WTC11 (cell line): Measurements from ENCODE around the gene GOLGB1. TPM values are rescaled to one million over a fixed set of nuclear protein-coding genes. Genes with fewer than 3 reads are reported as not detected.

ENCODE experiments used
- ATAC-seq: fragments of 200-7000 bp; cut with Tn5 transposase; 2 replicates; pipeline ENCODE4 v1.10.0; 2021; ENCODE audit warnings: mild to moderate bottlenecking, moderate library complexity
- CTCF ChIA-PET: fragments of 300-600 bp; sonication (Branson Sonifier 250); formaldehyde crosslinking; loops from one replicate; lab custom pipeline; 2021; ENCODE audit warnings: antibody characterized with exemption; lab: Charles Lee
- POLR2A ChIA-PET: fragments of 350-600 bp; sonication (Branson Sonifier 250); formaldehyde crosslinking; loops from one replicate; lab custom pipeline; 2021; ENCODE audit warnings: antibody characterized with exemption; lab: Charles Lee
- DNase-seq: peaks from one replicate; pipeline ENCODE4 v3.0.0; 2021; ENCODE audit warnings: low spot score
- H3K27ac Mint-ChIP-seq: 2 replicates; pipeline ENCODE4 v1.8.0; 2021; ENCODE audit warnings: mixed read lengths
- H3K27me3 Mint-ChIP-seq: 2 replicates; pipeline ENCODE4 v1.8.0; 2021; ENCODE audit warnings: low read depth, mild to moderate bottlenecking, moderate library complexity, mixed read lengths
- H3K36me3 Mint-ChIP-seq: 2 replicates; pipeline ENCODE4 v1.8.0; 2021; ENCODE audit warnings: mixed read lengths
- H3K4me1 Mint-ChIP-seq: 2 replicates; pipeline ENCODE4 v1.8.0; 2022; ENCODE audit warnings: mixed read lengths
- H3K4me3 Mint-ChIP-seq: 2 replicates; pipeline ENCODE4 v1.8.0; 2021; ENCODE audit warnings: mild to moderate bottlenecking, moderate library complexity, mixed read lengths
- H3K9me3 Mint-ChIP-seq: 2 replicates; pipeline ENCODE4 v1.8.0; 2021; ENCODE audit warnings: mixed read lengths
- ATF3 ChIP-seq: sonication (generic); formaldehyde crosslinking; conservative IDR thresholded peaks from 2 replicates; pipeline ENCODE4 v1.8.1; 2022; ENCODE audit warnings: mild to moderate bottlenecking, missing genetic modification reagents
- ETV6 ChIP-seq: sonication (generic); formaldehyde crosslinking; IDR thresholded peaks from 2 replicates; pipeline ENCODE4 v1.8.1; 2022; ENCODE audit warnings: mild to moderate bottlenecking, missing genetic modification reagents
- FOXK1 ChIP-seq: sonication (generic); formaldehyde crosslinking; IDR thresholded peaks from 2 replicates; pipeline ENCODE4 v1.8.0; 2022; ENCODE audit warnings: mild to moderate bottlenecking, moderate library complexity, missing genetic modification reagents
- FOXP1 ChIP-seq: sonication (generic); formaldehyde crosslinking; IDR thresholded peaks from 2 replicates; pipeline ENCODE4 v1.8.0; 2022; ENCODE audit warnings: missing genetic modification reagents, mild to moderate bottlenecking, moderate library complexity, borderline replicate concordance
- GABPB1 ChIP-seq: sonication (generic); formaldehyde crosslinking; IDR thresholded peaks from 2 replicates; pipeline ENCODE4 v1.8.1; 2023; ENCODE audit warnings: mild to moderate bottlenecking, missing genetic modification reagents
- JUN ChIP-seq: sonication (generic); formaldehyde crosslinking; IDR thresholded peaks from 2 replicates; pipeline ENCODE4 v1.8.0; 2023; ENCODE audit warnings: mild to moderate bottlenecking, missing genetic modification reagents
- SP1 ChIP-seq: sonication (generic); formaldehyde crosslinking; conservative IDR thresholded peaks from 2 replicates; pipeline ENCODE4 v1.8.1; 2022; ENCODE audit warnings: missing genetic modification reagents
- TCF7 ChIP-seq: sonication (generic); formaldehyde crosslinking; IDR thresholded peaks from 2 replicates; pipeline ENCODE4 v1.8.0; 2022; ENCODE audit warnings: mild to moderate bottlenecking, low read depth, missing genetic modification reagents, moderate library complexity
- TEAD1 ChIP-seq: sonication (generic); formaldehyde crosslinking; IDR thresholded peaks from 2 replicates; pipeline ENCODE4 v1.8.0; 2022; ENCODE audit warnings: mild to moderate bottlenecking, missing genetic modification reagents
- ZNF138 ChIP-seq: sonication (generic); formaldehyde crosslinking; conservative IDR thresholded peaks from 2 replicates; pipeline ENCODE4 v1.8.1; 2022; ENCODE audit warnings: mild to moderate bottlenecking, moderate library complexity, missing genetic modification reagents
- ZNF396 ChIP-seq: fragments of 250-450 bp; sonication (Bioruptor Pico); IDR thresholded peaks from 2 replicates; pipeline ENCODE4 v1.8.0; 2021; ENCODE audit warnings: mild to moderate bottlenecking, moderate library complexity, borderline replicate concordance
- total RNA-seq: library from RNA; stranded (reverse); gene quantifications from 3 replicates; pipeline ENCODE4 v1.2.3, GENCODE V29; 2021
- TF ChIP-seq, protein P1 (sequence below): sonication (generic); formaldehyde crosslinking; IDR thresholded peaks from 2 replicates; pipeline ENCODE4 v1.8.1; 2023; ENCODE audit warnings: mild to moderate bottlenecking, missing genetic modification reagents
- TF ChIP-seq, protein P2 (sequence below): sonication (generic); formaldehyde crosslinking; IDR thresholded peaks from 2 replicates; pipeline ENCODE4 v1.8.0; 2022; ENCODE audit warnings: mild to moderate bottlenecking, missing genetic modification reagents
- TF ChIP-seq, protein P3 (sequence below): sonication (generic); formaldehyde crosslinking; IDR thresholded peaks from 2 replicates; pipeline ENCODE4 v1.8.0; 2023; ENCODE audit warnings: missing genetic modification reagents, mild to moderate bottlenecking, borderline replicate concordance
- TF ChIP-seq, protein P4 (sequence below): fragments of 250-450 bp; sonication (Bioruptor Pico); conservative IDR thresholded peaks from 2 replicates; pipeline ENCODE4 v1.9.0; 2021; ENCODE audit warnings: mild to moderate bottlenecking
- TF ChIP-seq, protein P5 (sequence below): sonication (generic); formaldehyde crosslinking; IDR thresholded peaks from 2 replicates; pipeline ENCODE4 v1.8.1; 2022; ENCODE audit warnings: mild to moderate bottlenecking, missing genetic modification reagents, moderate library complexity, borderline replicate concordance

Gene GOLGB1
- total RNA-seq, 1 experiment from 2014 or later: 33.8 TPM

- TF ChIP-seq, protein P1, sequence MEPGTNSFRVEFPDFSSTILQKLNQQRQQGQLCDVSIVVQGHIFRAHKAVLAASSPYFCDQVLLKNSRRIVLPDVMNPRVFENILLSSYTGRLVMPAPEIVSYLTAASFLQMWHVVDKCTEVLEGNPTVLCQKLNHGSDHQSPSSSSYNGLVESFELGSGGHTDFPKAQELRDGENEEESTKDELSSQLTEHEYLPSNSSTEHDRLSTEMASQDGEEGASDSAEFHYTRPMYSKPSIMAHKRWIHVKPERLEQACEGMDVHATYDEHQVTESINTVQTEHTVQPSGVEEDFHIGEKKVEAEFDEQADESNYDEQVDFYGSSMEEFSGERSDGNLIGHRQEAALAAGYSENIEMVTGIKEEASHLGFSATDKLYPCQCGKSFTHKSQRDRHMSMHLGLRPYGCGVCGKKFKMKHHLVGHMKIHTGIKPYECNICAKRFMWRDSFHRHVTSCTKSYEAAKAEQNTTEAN (CRISPR knock-in tag): no peak
Measured at GRCh38 chr3:121749276-121750086, at the start of gene GOLGB1 (continued).

GRCh38 chr3:121796970-121797369 lies 47.4 kb upstream of the GOLGB1 start:
- ChIA-PET CTCF (no interaction called here), POLR2A (no interaction called here)
- no peak for ATAC-seq
- TF ChIP-seq, protein P2, sequence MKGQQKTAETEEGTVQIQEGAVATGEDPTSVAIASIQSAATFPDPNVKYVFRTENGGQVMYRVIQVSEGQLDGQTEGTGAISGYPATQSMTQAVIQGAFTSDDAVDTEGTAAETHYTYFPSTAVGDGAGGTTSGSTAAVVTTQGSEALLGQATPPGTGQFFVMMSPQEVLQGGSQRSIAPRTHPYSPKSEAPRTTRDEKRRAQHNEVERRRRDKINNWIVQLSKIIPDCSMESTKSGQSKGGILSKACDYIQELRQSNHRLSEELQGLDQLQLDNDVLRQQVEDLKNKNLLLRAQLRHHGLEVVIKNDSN (CRISPR knock-in tag): no peak
- no peak for TF ChIP-seq FOXK1
- TF ChIP-seq ZNF138 (CRISPR knock-in tag): no peak
- no peak for TF ChIP-seq ATF3
- TF ChIP-seq ETV6 (CRISPR knock-in tag): no peak
- TF ChIP-seq GABPB1: no peak
- TF ChIP-seq JUN: no peak
- TF ChIP-seq, protein P3, sequence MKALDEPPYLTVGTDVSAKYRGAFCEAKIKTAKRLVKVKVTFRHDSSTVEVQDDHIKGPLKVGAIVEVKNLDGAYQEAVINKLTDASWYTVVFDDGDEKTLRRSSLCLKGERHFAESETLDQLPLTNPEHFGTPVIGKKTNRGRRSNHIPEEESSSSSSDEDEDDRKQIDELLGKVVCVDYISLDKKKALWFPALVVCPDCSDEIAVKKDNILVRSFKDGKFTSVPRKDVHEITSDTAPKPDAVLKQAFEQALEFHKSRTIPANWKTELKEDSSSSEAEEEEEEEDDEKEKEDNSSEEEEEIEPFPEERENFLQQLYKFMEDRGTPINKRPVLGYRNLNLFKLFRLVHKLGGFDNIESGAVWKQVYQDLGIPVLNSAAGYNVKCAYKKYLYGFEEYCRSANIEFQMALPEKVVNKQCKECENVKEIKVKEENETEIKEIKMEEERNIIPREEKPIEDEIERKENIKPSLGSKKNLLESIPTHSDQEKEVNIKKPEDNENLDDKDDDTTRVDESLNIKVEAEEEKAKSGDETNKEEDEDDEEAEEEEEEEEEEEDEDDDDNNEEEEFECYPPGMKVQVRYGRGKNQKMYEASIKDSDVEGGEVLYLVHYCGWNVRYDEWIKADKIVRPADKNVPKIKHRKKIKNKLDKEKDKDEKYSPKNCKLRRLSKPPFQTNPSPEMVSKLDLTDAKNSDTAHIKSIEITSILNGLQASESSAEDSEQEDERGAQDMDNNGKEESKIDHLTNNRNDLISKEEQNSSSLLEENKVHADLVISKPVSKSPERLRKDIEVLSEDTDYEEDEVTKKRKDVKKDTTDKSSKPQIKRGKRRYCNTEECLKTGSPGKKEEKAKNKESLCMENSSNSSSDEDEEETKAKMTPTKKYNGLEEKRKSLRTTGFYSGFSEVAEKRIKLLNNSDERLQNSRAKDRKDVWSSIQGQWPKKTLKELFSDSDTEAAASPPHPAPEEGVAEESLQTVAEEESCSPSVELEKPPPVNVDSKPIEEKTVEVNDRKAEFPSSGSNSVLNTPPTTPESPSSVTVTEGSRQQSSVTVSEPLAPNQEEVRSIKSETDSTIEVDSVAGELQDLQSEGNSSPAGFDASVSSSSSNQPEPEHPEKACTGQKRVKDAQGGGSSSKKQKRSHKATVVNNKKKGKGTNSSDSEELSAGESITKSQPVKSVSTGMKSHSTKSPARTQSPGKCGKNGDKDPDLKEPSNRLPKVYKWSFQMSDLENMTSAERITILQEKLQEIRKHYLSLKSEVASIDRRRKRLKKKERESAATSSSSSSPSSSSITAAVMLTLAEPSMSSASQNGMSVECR (CRISPR knock-in tag): no peak
- TF ChIP-seq ZNF396 (CRISPR knock-in tag): no peak
- TF ChIP-seq TCF7 (CRISPR knock-in tag): no peak
- TF ChIP-seq SP1 (CRISPR knock-in tag): no peak
- TF ChIP-seq TEAD1: no peak
- TF ChIP-seq, protein P4, sequence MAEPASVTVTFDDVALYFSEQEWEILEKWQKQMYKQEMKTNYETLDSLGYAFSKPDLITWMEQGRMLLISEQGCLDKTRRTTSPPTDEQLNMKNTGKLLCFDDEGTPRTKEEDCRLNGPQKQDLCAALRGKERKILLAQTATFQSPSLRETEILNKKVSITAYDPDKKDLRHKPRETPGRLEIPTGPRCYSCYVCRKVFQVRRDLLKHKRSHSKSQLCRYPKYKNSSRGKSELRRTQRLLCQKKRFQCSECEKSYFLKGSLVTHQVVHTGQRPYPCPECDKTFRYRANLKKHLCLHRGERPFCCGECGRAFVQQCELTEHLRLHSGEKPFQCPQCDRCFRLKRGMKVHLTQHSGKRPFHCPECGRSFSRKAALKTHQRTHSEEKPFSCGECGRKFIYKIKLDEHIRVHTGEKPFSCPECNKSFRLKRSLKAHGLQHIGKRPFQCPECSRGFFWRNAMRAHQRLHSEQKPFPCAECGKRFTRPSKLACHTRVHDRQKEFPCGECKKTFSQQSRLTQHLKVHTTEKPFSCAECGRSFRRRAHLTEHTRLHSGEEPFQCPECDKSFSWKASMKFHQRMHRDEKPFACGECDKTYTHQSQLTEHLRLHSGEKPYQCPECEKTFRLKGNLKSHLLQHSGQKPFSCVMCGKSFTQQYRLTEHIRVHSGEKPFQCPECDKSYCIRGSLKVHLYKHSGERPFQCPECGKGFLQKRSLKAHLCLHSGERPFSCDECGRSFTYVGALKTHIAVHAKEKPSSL (CRISPR knock-in tag): no peak
- TF ChIP-seq, protein P5, sequence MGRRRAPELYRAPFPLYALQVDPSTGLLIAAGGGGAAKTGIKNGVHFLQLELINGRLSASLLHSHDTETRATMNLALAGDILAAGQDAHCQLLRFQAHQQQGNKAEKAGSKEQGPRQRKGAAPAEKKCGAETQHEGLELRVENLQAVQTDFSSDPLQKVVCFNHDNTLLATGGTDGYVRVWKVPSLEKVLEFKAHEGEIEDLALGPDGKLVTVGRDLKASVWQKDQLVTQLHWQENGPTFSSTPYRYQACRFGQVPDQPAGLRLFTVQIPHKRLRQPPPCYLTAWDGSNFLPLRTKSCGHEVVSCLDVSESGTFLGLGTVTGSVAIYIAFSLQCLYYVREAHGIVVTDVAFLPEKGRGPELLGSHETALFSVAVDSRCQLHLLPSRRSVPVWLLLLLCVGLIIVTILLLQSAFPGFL (CRISPR knock-in tag): no peak
- TF ChIP-seq FOXP1 (CRISPR knock-in tag): no peak
- H3K4me1 Mint-ChIP-seq: no peaks in the 10 kb centered on the region
- DNase-seq: no peak
- no peak overlapping the region for H3K27ac Mint-ChIP-seq
- H3K27me3 Mint-ChIP-seq: no peaks in the 10 kb centered on the region
- H3K4me3 Mint-ChIP-seq: no peak overlapping the region
- no peaks in the 10 kb centered on the region for H3K9me3 Mint-ChIP-seq
- peaks cover 9% of the 10 kb centered on the region for H3K36me3 Mint-ChIP-seq
